CD4-positive, alpha-beta T cell (primary cell): ENCODE measurements around the gene TYMS. TPM values are rescaled to one million over a fixed set of nuclear protein-coding genes. Genes with fewer than 3 reads are reported as not detected.

ENCODE experiments used
- ATAC-seq: fragments of 200-7000 bp; cut with Tn5 transposase; one replicate; pipeline ENCODE4 v1.10.0; 2022; ENCODE audit warnings: mild to moderate bottlenecking; ENCODE audit not compliant: poor library complexity
- CTCF ChIA-PET: fragments of 350-600 bp; sonication (Branson Sonifier 250); formaldehyde crosslinking; loops from one replicate; lab custom pipeline; 2021; ENCODE audit warnings: antibody characterized with exemption, inconsistent platforms; lab: Charles Lee
- POLR2A ChIA-PET: fragments of 350-600 bp; sonication (Branson Sonifier 250); formaldehyde crosslinking; loops from one replicate; lab custom pipeline; 2021; ENCODE audit warnings: antibody characterized with exemption, inconsistent platforms; lab: Charles Lee
- DNase-seq, 14 experiments: peaks; one replicate each; pipeline ENCODE4 v3.0.0-alpha.2; 2013 to 2020; ENCODE audit warnings: mixed read lengths in 2 of 14
- H3K27ac ChIP-seq, 2 donors: one replicate each; pipeline versions ENCODE4 v1.5.1 to v1.7.0; 2013; ENCODE audit warnings: low read length in 2 of 2, low read depth in 1 of 2, mild to moderate bottlenecking in 1 of 2
- H3K27me3 ChIP-seq, 2 experiments: 1 replicate in 1 of 2; 2 replicates in 1 of 2; pipeline versions ENCODE4 v1.6.1 to v1.7.0; 2013; ENCODE audit warnings: low read length in 2 of 2, control low read depth in 1 of 2, mild to moderate bottlenecking in 1 of 2, moderate library complexity in 1 of 2; ENCODE audit not compliant: insufficient read depth in 2 of 2, control insufficient read depth in 1 of 2
- H3K36me3 ChIP-seq: one replicate; pipeline ENCODE4 v1.6.1; 2013; ENCODE audit warnings: low read length, control low read depth; ENCODE audit not compliant: insufficient read depth
- H3K4me1 ChIP-seq: one replicate; pipeline ENCODE4 v1.6.1; 2013; ENCODE audit warnings: low read length, control low read depth; ENCODE audit not compliant: insufficient read depth
- H3K4me3 ChIP-seq: one replicate; pipeline ENCODE4 v1.5.1; 2013; ENCODE audit warnings: mild to moderate bottlenecking, low read length, moderate library complexity
- H3K9me3 ChIP-seq, 2 experiments: 1 replicate in 1 of 2; 2 replicates in 1 of 2; pipeline versions ENCODE4 v1.6.1 to v1.7.0; 2013; ENCODE audit warnings: low read length in 2 of 2, mild to moderate bottlenecking in 2 of 2, control low read depth in 1 of 2, moderate library complexity in 1 of 2; ENCODE audit not compliant: control insufficient read depth in 1 of 2, insufficient read depth in 1 of 2
- H3K27ac Mint-ChIP-seq: one replicate; pipeline ENCODE4 v1.8.0; 2020; ENCODE audit warnings: mixed read lengths
- H3K27me3 Mint-ChIP-seq: one replicate; pipeline ENCODE4 v1.8.0; 2021; ENCODE audit warnings: mixed read lengths
- H3K36me3 Mint-ChIP-seq: one replicate; pipeline ENCODE4 v1.8.0; 2021; ENCODE audit warnings: low read depth, mixed read lengths
- H3K4me1 Mint-ChIP-seq: one replicate; pipeline ENCODE4 v1.8.0; 2021; ENCODE audit warnings: low read depth, mixed read lengths
- H3K4me3 Mint-ChIP-seq: one replicate; pipeline ENCODE4 v1.8.0; 2020; ENCODE audit warnings: mild to moderate bottlenecking, mixed read lengths
- H3K9me3 Mint-ChIP-seq: one replicate; pipeline ENCODE4 v1.8.0; 2020; ENCODE audit warnings: mixed read lengths
- CTCF ChIP-seq: fragments of 200-600 bp; IDR thresholded peaks from one replicate; pipeline ENCODE4 v1.8.0; 2022; ENCODE audit warnings: antibody characterized with exemption, mild to moderate bottlenecking
- intact Hi-C, 2 experiments: fragments of 100-400 bp; cut with DNase I in 1 of 2; cut with micrococcal nuclease in 1 of 2; formaldehyde crosslinking; loops; one replicate each; pipeline versions ENCODE4 v1.15.1 to v1.9.0; 2023 to 2025; cut with DNase I, micrococcal nuclease
- total RNA-seq, 174 experiments: library from RNA in 2 of 174; stranded (reverse) in 2 of 174; gene quantifications; one replicate each; pipeline ENCODE4 v1.2.3 and lab custom pipeline; 2021 to 2026

Gene TYMS
- total RNA-seq, 2 experiments from 2014 or later, result 1.1 to 1.5 TPM

- no peaks in the 10 kb centered on the region for H3K9me3 ChIP-seq
- H3K36me3 Mint-ChIP-seq, result no peaks in the 10 kb centered on the region
- CTCF ChIA-PET, result interaction anchor here (0.7 to 2.0 kb wide), 4 partner anchors 89 to 261 kb away, joined by 3 to 14 read pairs (median 8); partner anchors contain the start of gene ENOSF1
- peak; percentile 73 for ATAC-seq
- H3K27me3 Mint-ChIP-seq, result peaks cover 14% of the 10 kb centered on the region
- H3K36me3 ChIP-seq, result no peaks in the 10 kb centered on the region
- no peak overlapping the region for H3K27ac ChIP-seq
- peaks cover 0 to 5% of the 10 kb centered on the region in 2 experiments for H3K27me3 ChIP-seq
- no peak overlapping the region for H3K4me3 Mint-ChIP-seq
- POLR2A ChIA-PET, result interaction anchor here (1.5 kb wide), 1 partner anchor 207 kb away, joined by 7 read pairs; no protein-coding TSS in a partner anchor
- intact Hi-C loops, result loop anchor here (2.0 to 5.0 kb wide), 4 partner anchors 88 to 215 kb away; partner anchors contain the start of gene ENOSF1 (in 1 of the 2)
- peak; percentile 23 to 74 (median 44) for DNase-seq
- no peaks in the 10 kb centered on the region for H3K4me1 ChIP-seq
- no peaks in the 10 kb centered on the region for H3K9me3 Mint-ChIP-seq
- TF ChIP-seq CTCF, result peak; percentile 70
- H3K27ac Mint-ChIP-seq, result no peak overlapping the region
- H3K4me1 Mint-ChIP-seq, result no peaks in the 10 kb centered on the region
- H3K4me3 ChIP-seq, result no peak overlapping the region
These were observed 33.5 kb upstream of the TYMS start for GRCh38 chr18:623761-624620.

- Mint-ChIP-seq H3K4me3 (no peak overlapping the region), H3K36me3 (no peaks in the 10 kb centered on the region), H3K4me1 (no peaks in the 10 kb centered on the region), H3K27me3 (peaks cover 12% of the 10 kb centered on the region), H3K9me3 (no peaks in the 10 kb centered on the region), H3K27ac (no peak overlapping the region)
- ChIA-PET CTCF (no interaction called here), POLR2A (no interaction called here)
- Histone ChIP-seq H3K9me3 (no peaks in the 10 kb centered on the region), H3K4me1 (no peaks in the 10 kb centered on the region), H3K36me3 (no peaks in the 10 kb centered on the region), H3K27ac (no peak overlapping the region), H3K4me3 (no peak overlapping the region), H3K27me3 (no peaks in the 10 kb centered on the region)
- ATAC-seq (no peak), DNase-seq (no peak)
- no peak for TF ChIP-seq CTCF
- intact Hi-C loops, result no loop called here
These were observed 30.2 kb upstream of the TYMS start for GRCh38 chr18:627231-627630.

- no peaks in the 10 kb centered on the region for H3K4me1 Mint-ChIP-seq
- H3K9me3 Mint-ChIP-seq, result no peaks in the 10 kb centered on the region
- H3K36me3 Mint-ChIP-seq, result no peaks in the 10 kb centered on the region
- no peaks in the 10 kb centered on the region for H3K36me3 ChIP-seq
- no peak for DNase-seq
- ChIA-PET POLR2A (no interaction called here), CTCF (no interaction called here)
- H3K4me3 ChIP-seq, result no peak overlapping the region
- no peaks in the 10 kb centered on the region for H3K27me3 ChIP-seq
- intact Hi-C loops, result no loop called here
- no peak overlapping the region for H3K27ac Mint-ChIP-seq
- no peak overlapping the region for H3K27ac ChIP-seq
- no peak for ATAC-seq
- TF ChIP-seq CTCF, result no peak
- no peaks in the 10 kb centered on the region for H3K9me3 ChIP-seq
- H3K4me3 Mint-ChIP-seq, result no peak overlapping the region
- peaks cover 5% of the 10 kb centered on the region for H3K27me3 Mint-ChIP-seq
- H3K4me1 ChIP-seq, result no peaks in the 10 kb centered on the region
These were observed 27.9 kb upstream of the TYMS start for GRCh38 chr18:629269-630150.
